ENCODE data around the gene APBA2. TPM values are rescaled to one million over a fixed set of nuclear protein-coding genes. Genes with fewer than 3 reads are reported as not detected.

The APBA2 gene
- total RNA-seq, 2 experiments from 2014 or later, result 30.8 to 32.0 TPM

- Mint-ChIP-seq H3K4me3 (no peak overlapping the region), H3K27ac (no peak overlapping the region), H3K4me1 (ENCODE audit: low read depth) (peaks cover 5% of the 10 kb centered on the region), H3K9me3 (peaks cover 1% of the 10 kb centered on the region), H3K36me3 (ENCODE audit: low read depth) (peaks cover 6% of the 10 kb centered on the region), H3K27me3 (no peaks in the 10 kb centered on the region)
- TF ChIP-seq CTCF (IDR thresholded peaks at IDR 0.05), result no peak
- POLR2A ChIA-PET, result no interaction called here
- ATAC-seq, result no peak
- CTCF ChIA-PET, result interaction anchor here (2.3 to 3.7 kb wide), 2 partner anchors 9 to 21 kb away, joined by 15 to 26 read pairs; no protein-coding TSS in a partner anchor
- DNase-seq, result no peak
- intact Hi-C loops (cut with micrococcal nuclease), result loop anchor here (10.0 kb wide), 1 partner anchor 97 kb away; no protein-coding TSS in a partner anchor
These were observed 196.0 kb downstream of the APBA2 start for GRCh38 chr15:29081781-29082180.

GRCh38 chr15:29083161-29083560 lies 197.4 kb downstream of the APBA2 start:
- Mint-ChIP-seq H3K27me3 (no peaks in the 10 kb centered on the region), H3K36me3 (ENCODE audit: low read depth) (peaks cover 6% of the 10 kb centered on the region), H3K4me1 (ENCODE audit: low read depth) (peaks cover 13% of the 10 kb centered on the region), H3K4me3 (no peak overlapping the region), H3K9me3 (peaks cover 1% of the 10 kb centered on the region), H3K27ac (no peak overlapping the region)
- DNase-seq (no peak), ATAC-seq (no peak)
- POLR2A ChIA-PET, result no interaction called here
- no peak for TF ChIP-seq CTCF (IDR thresholded peaks at IDR 0.05)
- CTCF ChIA-PET, result interaction anchor here (1.0 to 3.7 kb wide), 3 partner anchors 7 to 20 kb away, joined by 5 to 26 read pairs (median 7); no protein-coding TSS in a partner anchor
- intact Hi-C loops (cut with micrococcal nuclease), result loop anchor here (10.0 kb wide), 1 partner anchor 98 kb away; no protein-coding TSS in a partner anchor

GRCh38 chr15:29083858-29084257 lies 198.1 kb downstream of the APBA2 start:
- H3K27me3 Mint-ChIP-seq, result no peaks in the 10 kb centered on the region
- H3K9me3 Mint-ChIP-seq, result peaks cover 1% of the 10 kb centered on the region
- peaks cover 18% of the 10 kb centered on the region for H3K4me1 Mint-ChIP-seq (ENCODE audit: low read depth)
- TF ChIP-seq CTCF (IDR thresholded peaks at IDR 0.05), result no peak
- H3K4me3 Mint-ChIP-seq, result no peak overlapping the region
- H3K36me3 Mint-ChIP-seq (ENCODE audit: low read depth), result peaks cover 6% of the 10 kb centered on the region
- DNase-seq (no peak), ATAC-seq (no peak)
- ChIA-PET CTCF (interaction anchor here (1.8 to 3.7 kb wide), 2 partner anchors 8 to 19 kb away, joined by 7 to 26 read pairs; no protein-coding TSS in a partner anchor), POLR2A (interaction anchor here (1.3 kb wide), 1 partner anchor 15 kb away, joined by 5 read pairs; no protein-coding TSS in a partner anchor)
- intact Hi-C loops (cut with micrococcal nuclease), result loop anchor here (10.0 kb wide), 1 partner anchor 99 kb away; no protein-coding TSS in a partner anchor
- no peak overlapping the region for H3K27ac Mint-ChIP-seq

- Mint-ChIP-seq H3K36me3 (ENCODE audit: low read depth) (peaks cover 6% of the 10 kb centered on the region), H3K4me3 (no peak overlapping the region), H3K9me3 (peaks cover 1% of the 10 kb centered on the region), H3K4me1 (ENCODE audit: low read depth) (peaks cover 28% of the 10 kb centered on the region), H3K27me3 (no peaks in the 10 kb centered on the region), H3K27ac (no peak overlapping the region)
- intact Hi-C loops (cut with micrococcal nuclease), result loop anchor here (10.0 kb wide), 1 partner anchor 101 kb away; no protein-coding TSS in a partner anchor
- POLR2A ChIA-PET, result interaction anchor here (1.3 to 1.4 kb wide), 2 partner anchors 10 to 15 kb away, joined by 3 read pairs; no protein-coding TSS in a partner anchor
- TF ChIP-seq CTCF (IDR thresholded peaks at IDR 0.05), result no peak
- CTCF ChIA-PET, result interaction anchor here (0.6 to 2.4 kb wide), 2 partner anchors 16 to 58 kb away, joined by 3 to 10 read pairs; no protein-coding TSS in a partner anchor
- DNase-seq (no peak), ATAC-seq (no peak)
These were observed 200.2 kb downstream of the APBA2 start for GRCh38 chr15:29086001-29086400.

- ChIA-PET CTCF (interaction anchor here (2.4 kb wide), 1 partner anchor 15 kb away, joined by 10 read pairs; no protein-coding TSS in a partner anchor), POLR2A (no interaction called here)
- TF ChIP-seq CTCF (IDR thresholded peaks at IDR 0.05), result no peak
- DNase-seq, result no peak
- intact Hi-C loops (cut with micrococcal nuclease), result loop anchor here (10.0 kb wide), 1 partner anchor 102 kb away; no protein-coding TSS in a partner anchor
- Mint-ChIP-seq H3K4me1 (ENCODE audit: low read depth) (peaks cover 28% of the 10 kb centered on the region), H3K36me3 (ENCODE audit: low read depth) (peaks cover 6% of the 10 kb centered on the region), H3K27ac (no peak overlapping the region), H3K27me3 (no peaks in the 10 kb centered on the region), H3K9me3 (peaks cover 1% of the 10 kb centered on the region), H3K4me3 (no peak overlapping the region)
- ATAC-seq, result no peak
These were observed 201.1 kb downstream of the APBA2 start for GRCh38 chr15:29086891-29087290.
